ENCODE results near the gene CCDC18. TPM values are rescaled to one million over a fixed set of nuclear protein-coding genes. Genes with fewer than 3 reads are reported as not detected.
"Not testable (repeated sequence)": the region's sequence is repeated elsewhere in the genome, so short reads cannot be mapped to it uniquely, and the experiment has no call there.

CCDC18 gene
- total RNA-seq, 4 donors from 2014 or later, result 0.81 to 4.7 (median 2.4) TPM

- Histone ChIP-seq H3K9me3 (no peaks in the 10 kb centered on the region), H3K27ac (no peak overlapping the region), H3K4me3 (no peak overlapping the region), H3K4me1 (peaks cover 0 to 15% (median 3%) of the 10 kb centered on the region in 3 donors), H3K27me3 (no peaks in the 10 kb centered on the region), H3K36me3 (peaks cover 0 to 55% of the 10 kb centered on the region in 2 donors)
- no peak for ATAC-seq
- no peak for TF ChIP-seq EP300 (IDR thresholded peaks at IDR 0.05)
- no peak for TF ChIP-seq POLR2AphosphoS5 (IDR thresholded peaks at IDR 0.05)
- TF ChIP-seq CTCF (IDR thresholded peaks at IDR 0.05), result no peak
- TF ChIP-seq POLR2A (IDR thresholded peaks at IDR 0.05), result no peak
- 72 to 75% methylated on average over 2 of the region's 2 CpGs for WGBS, 2 donors (ENCODE audit: low coverage in 1 of 2)
Observed at GRCh38 chr1:93159337-93159736, 21.2 kb upstream of the CCDC18 start.

GRCh38 chr1:93163314-93163713 is 17.2 kb upstream of the CCDC18 start:
- 87 to 95% methylated on average over 3 to 6 of the region's 8 CpGs for WGBS, 2 donors (ENCODE audit: low coverage in 1 of 2)
- not testable (repeated sequence) for H3K4me1 ChIP-seq, ATAC-seq, H3K27ac ChIP-seq, H3K27me3 ChIP-seq, H3K4me3 ChIP-seq, H3K9me3 ChIP-seq
- H3K36me3 ChIP-seq, result peaks cover 0 to 18% of the 10 kb centered on the region in 2 donors

GRCh38 chr1:93164816-93165215 is 15.7 kb upstream of the CCDC18 start:
- no peak for TF ChIP-seq CTCF (IDR thresholded peaks at IDR 0.05)
- TF ChIP-seq POLR2A (IDR thresholded peaks at IDR 0.05), result no peak
- no peak for TF ChIP-seq EP300 (IDR thresholded peaks at IDR 0.05)
- TF ChIP-seq POLR2AphosphoS5 (IDR thresholded peaks at IDR 0.05), result no peak
- peaks cover 0 to 9% (median 0%) of the 10 kb centered on the region in 3 donors for H3K9me3 ChIP-seq
- peaks cover 0 to 8% of the 10 kb centered on the region in 2 donors for H3K36me3 ChIP-seq
- WGBS, 2 donors (ENCODE audit: low coverage in 1 of 2), result 88 to 90% methylated on average over 2 of the region's 2 CpGs
- H3K27ac ChIP-seq, result no peak overlapping the region
- no peaks in the 10 kb centered on the region for H3K27me3 ChIP-seq
- no peak overlapping the region for H3K4me3 ChIP-seq
- peaks cover 0 to 6% (median 3%) of the 10 kb centered on the region in 3 donors for H3K4me1 ChIP-seq
- no peak for ATAC-seq

- not testable (repeated sequence) for H3K36me3 ChIP-seq, ATAC-seq, H3K27ac ChIP-seq, H3K4me3 ChIP-seq, H3K27me3 ChIP-seq
- H3K4me1 ChIP-seq, result peaks cover 0 to 11% (median 3%) of the 10 kb centered on the region in 3 donors
- WGBS, 2 donors (ENCODE audit: low coverage in 1 of 2), result 87 to 100% methylated on average over 1 of the region's 1 CpG
- H3K9me3 ChIP-seq, result peaks cover 0 to 14% (median 0%) of the 10 kb centered on the region in 3 donors
Observed at GRCh38 chr1:93165895-93166294, 14.6 kb upstream of the CCDC18 start.

GRCh38 chr1:93167006-93167405 is 13.5 kb upstream of the CCDC18 start:
- Histone ChIP-seq H3K4me1 (peaks cover 0 to 16% (median 0%) of the 10 kb centered on the region in 3 donors), H3K27ac (no peak overlapping the region), H3K36me3 (peaks cover 0 to 5% of the 10 kb centered on the region in 2 donors), H3K4me3 (no peak overlapping the region), H3K27me3 (no peaks in the 10 kb centered on the region), H3K9me3 (peaks cover 0 to 14% (median 0%) of the 10 kb centered on the region in 3 donors)
- no peak for ATAC-seq
- no peak for TF ChIP-seq CTCF (IDR thresholded peaks at IDR 0.05)
- TF ChIP-seq POLR2A (IDR thresholded peaks at IDR 0.05), result no peak
- TF ChIP-seq EP300 (IDR thresholded peaks at IDR 0.05), result no peak
- TF ChIP-seq POLR2AphosphoS5 (IDR thresholded peaks at IDR 0.05), result no peak

- not testable (repeated sequence) for ATAC-seq, H3K4me3 ChIP-seq, H3K27ac ChIP-seq, H3K36me3 ChIP-seq, H3K27me3 ChIP-seq
- peaks cover 0 to 39% (median 2%) of the 10 kb centered on the region in 3 donors for H3K4me1 ChIP-seq
- H3K9me3 ChIP-seq, result peaks cover 0 to 14% (median 0%) of the 10 kb centered on the region in 3 donors
- WGBS, 2 donors (ENCODE audit: low coverage in 1 of 2), result no CpG with 5 or more reads among the region's 36 CpGs
Observed at GRCh38 chr1:93170141-93170678, 10.3 kb upstream of the CCDC18 start.
